SK-N-MC (cell line): ENCODE measurements around the gene ATP6AP1.
"Not testable (repeated sequence)": the region's sequence is repeated elsewhere in the genome, so short reads cannot be mapped to it uniquely, and the experiment has no call there.

Source experiments
- DNase-seq: peaks from one replicate; pipeline ENCODE4 v3.0.0-alpha.2; 2011; ENCODE audit warnings: low read depth, low spot score
- H3K27ac ChIP-seq: fragments of 200-600 bp; sonication (generic); 2 replicates; pipeline ENCODE4 v1.5.1; 2016; ENCODE audit warnings: mixed run types
- H3K36me3 ChIP-seq: fragments of 200-600 bp; sonication (generic); 2 replicates; pipeline ENCODE4 v1.6.1; 2017; ENCODE audit warnings: antibody characterized with exemption, low read length, mixed read lengths; ENCODE audit not compliant: insufficient read depth
- H3K4me3 ChIP-seq: fragments of 200-600 bp; sonication (generic); 2 replicates; pipeline ENCODE4 v1.5.1; 2016
- H3K9ac ChIP-seq: fragments of 200-600 bp; sonication (generic); 2 replicates; pipeline ENCODE4 v1.8.0; 2017; ENCODE audit warnings: mixed run types, mixed read lengths; ENCODE audit not compliant: insufficient read length
- H3K9me3 ChIP-seq: fragments of 200-600 bp; sonication (generic); 2 replicates; pipeline ENCODE4 v1.6.1; 2017; ENCODE audit warnings: low read depth, mild to moderate bottlenecking, antibody characterized with exemption, low read length, moderate library complexity, mixed read lengths
- EZH2 ChIP-seq: fragments of 200-600 bp; sonication (generic); IDR thresholded peaks from one replicate; pipeline ENCODE4 v1.6.1; 2017; ENCODE audit warnings: antibody characterized with exemption
- FOXP2 ChIP-seq: optimal IDR thresholded peaks from 2 replicates; pipeline ENCODE3; 2011; ENCODE audit warnings: mild to moderate bottlenecking, moderate library complexity; ENCODE audit not compliant: insufficient read depth; ENCODE audit errors: extremely low read length, control extremely low read depth
- POLR2AphosphoS5 ChIP-seq: IDR thresholded peaks from 2 replicates; pipeline ENCODE4 v1.6.1; 2012; ENCODE audit warnings: mild to moderate bottlenecking, low read depth, low read length, borderline replicate concordance

The ATP6AP1 gene

GRCh38 chrX:154383359-154384283, 44.9 kb upstream of the ATP6AP1 start:
- TF ChIP-seq POLR2AphosphoS5 (no peak), EZH2 (no peak), FOXP2 (no peak)
- no peak overlapping the region for H3K27ac ChIP-seq
- H3K4me3 ChIP-seq = no peak overlapping the region
- no peak overlapping the region for H3K9ac ChIP-seq
- DNase-seq = no peak
- H3K9me3 ChIP-seq = no peaks in the 10 kb centered on the region
- no peaks in the 10 kb centered on the region; the same call in 1 of the 2 replicates for H3K36me3 ChIP-seq

DNA sequence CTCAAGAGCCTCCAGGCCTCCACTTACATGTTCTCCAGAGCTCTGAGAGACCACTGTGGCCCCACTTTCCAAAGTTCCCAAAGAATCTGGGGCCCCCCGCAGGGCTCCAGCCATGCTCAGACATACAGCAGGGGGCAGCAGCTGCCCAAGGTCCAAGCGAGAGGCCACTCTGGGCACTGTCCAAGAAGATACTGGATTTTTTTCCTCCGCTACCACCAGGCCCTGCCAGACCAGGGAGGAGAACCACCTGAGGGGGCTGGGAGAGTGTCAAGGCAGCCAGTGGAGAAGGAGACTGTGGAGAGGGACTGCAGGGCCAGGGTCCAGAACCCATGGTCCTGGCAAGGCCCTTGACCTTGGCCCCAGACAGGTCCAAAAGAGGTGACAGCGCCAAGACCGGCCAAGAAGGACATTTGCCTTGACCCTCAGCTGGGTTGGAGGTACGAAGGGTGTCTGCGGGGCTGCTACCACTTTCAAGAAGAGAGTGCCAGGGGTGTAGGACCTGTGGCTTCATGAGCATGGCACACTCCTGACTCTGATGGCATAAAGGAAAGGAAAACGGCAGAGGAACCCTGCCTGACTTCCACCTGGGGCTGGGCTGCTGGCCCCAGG, 44.1 kb upstream of the ATP6AP1 start:
- no peak for TF ChIP-seq POLR2AphosphoS5
- TF ChIP-seq FOXP2 = no peak
- no peak for TF ChIP-seq EZH2
- Histone ChIP-seq H3K36me3 (no peaks in the 10 kb centered on the region; the same call in 1 of the 2 replicates), H3K9me3 (no peaks in the 10 kb centered on the region), H3K9ac (no peak overlapping the region), H3K4me3 (no peak overlapping the region), H3K27ac (no peak overlapping the region)
- no peak for DNase-seq

DNA sequence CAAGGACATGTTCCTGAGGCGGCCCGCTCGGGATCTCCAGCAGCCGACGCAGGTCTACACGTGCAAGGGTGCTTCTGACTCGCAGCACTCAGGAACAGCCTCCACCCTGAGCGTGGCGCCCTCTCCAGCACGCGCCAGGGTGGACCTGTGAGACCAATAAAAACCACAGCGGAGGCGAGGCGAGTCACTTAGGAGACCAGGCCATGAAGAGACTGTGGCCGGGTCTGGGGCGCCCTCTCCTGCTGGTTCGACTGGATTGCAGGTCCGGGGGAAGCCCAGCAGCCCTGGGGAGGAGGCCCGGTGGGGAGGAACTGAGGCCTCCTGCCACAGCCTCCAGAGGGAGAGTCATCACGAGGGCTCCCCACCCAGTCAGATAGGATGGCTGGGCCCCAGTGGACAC, 40.4 kb upstream of the ATP6AP1 start:
- H3K9me3 ChIP-seq, H3K4me3 ChIP-seq, H3K36me3 ChIP-seq, H3K27ac ChIP-seq, DNase-seq, H3K9ac ChIP-seq: not testable (repeated sequence)

DNA sequence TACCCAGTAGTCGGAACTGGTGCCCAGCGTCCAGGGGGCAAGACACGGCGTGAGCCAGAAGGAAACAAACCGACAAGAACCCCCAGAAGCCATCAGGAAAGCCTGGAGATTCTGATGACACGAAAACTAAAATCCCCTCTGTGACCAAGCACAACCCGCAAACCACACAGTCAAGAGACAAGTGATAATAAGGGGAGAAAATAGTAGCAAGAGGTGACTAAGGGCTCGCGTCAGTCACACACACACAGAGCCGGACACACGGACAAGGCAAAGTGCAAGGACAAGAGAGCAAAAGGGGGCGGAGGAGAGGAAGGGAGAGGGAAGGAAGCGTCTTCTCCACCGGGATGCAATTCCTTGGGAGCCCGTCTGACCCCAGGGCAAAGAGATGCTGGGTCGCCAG, 39.8 kb upstream of the ATP6AP1 start:
- not testable (repeated sequence) for H3K27ac ChIP-seq, H3K9ac ChIP-seq, H3K9me3 ChIP-seq, H3K4me3 ChIP-seq, DNase-seq, H3K36me3 ChIP-seq

DNA sequence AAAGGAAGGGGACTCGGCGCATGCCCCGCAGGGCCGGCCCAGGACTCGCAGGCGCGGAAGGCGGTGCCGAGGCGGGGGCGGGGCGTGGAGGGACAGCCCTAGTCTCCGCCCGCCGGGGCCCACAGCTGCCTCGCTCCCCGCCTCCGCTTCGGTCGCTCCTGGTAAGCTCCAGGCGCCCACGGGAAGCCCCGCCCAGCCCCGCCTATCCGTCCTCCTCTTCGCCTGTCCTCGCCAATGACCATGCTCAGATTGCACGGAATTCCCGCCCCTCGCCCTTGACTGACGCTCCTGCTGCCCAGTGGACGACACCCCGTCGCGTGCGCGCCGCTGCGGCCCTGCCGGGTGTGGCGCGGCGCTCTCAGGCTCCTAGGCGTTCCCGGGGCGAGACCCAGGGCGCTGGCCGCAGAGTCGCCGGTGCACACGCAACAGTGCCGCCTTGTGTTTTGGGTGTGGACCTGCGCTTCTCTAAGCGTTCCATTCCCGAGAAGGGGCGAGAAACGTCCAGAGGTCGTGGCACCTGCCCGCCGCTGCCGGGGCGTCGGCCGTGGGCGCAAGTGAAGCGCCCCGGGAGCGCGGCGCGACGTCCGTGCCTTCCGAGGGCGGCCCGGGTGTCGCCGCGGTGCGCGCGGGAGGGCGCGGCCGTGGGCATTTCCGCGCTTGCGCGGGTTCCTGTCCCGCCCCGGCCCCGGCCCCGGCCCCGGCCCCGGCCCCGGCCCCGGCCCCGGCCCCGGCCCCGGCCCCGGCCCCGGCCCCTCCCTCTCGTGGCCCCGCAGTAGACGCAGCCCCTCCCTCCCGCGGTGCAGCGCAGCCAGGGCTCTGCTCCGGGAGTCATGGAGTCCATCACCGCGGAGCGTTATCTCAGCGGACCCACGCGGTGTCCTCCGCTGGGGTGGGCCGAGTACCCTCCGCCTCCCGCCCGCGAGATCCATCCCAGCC, 38.4 kb upstream of the ATP6AP1 start:
- not testable (repeated sequence) for H3K36me3 ChIP-seq, H3K4me3 ChIP-seq, H3K9ac ChIP-seq, H3K9me3 ChIP-seq, DNase-seq, H3K27ac ChIP-seq

GRCh38 chrX:154396363-154396762, 32.1 kb upstream of the ATP6AP1 start:
- H3K27ac ChIP-seq, H3K9ac ChIP-seq, H3K9me3 ChIP-seq, DNase-seq, H3K4me3 ChIP-seq: not testable (repeated sequence)
- H3K36me3 ChIP-seq = peaks cover 26% of the 10 kb centered on the region

DNA sequence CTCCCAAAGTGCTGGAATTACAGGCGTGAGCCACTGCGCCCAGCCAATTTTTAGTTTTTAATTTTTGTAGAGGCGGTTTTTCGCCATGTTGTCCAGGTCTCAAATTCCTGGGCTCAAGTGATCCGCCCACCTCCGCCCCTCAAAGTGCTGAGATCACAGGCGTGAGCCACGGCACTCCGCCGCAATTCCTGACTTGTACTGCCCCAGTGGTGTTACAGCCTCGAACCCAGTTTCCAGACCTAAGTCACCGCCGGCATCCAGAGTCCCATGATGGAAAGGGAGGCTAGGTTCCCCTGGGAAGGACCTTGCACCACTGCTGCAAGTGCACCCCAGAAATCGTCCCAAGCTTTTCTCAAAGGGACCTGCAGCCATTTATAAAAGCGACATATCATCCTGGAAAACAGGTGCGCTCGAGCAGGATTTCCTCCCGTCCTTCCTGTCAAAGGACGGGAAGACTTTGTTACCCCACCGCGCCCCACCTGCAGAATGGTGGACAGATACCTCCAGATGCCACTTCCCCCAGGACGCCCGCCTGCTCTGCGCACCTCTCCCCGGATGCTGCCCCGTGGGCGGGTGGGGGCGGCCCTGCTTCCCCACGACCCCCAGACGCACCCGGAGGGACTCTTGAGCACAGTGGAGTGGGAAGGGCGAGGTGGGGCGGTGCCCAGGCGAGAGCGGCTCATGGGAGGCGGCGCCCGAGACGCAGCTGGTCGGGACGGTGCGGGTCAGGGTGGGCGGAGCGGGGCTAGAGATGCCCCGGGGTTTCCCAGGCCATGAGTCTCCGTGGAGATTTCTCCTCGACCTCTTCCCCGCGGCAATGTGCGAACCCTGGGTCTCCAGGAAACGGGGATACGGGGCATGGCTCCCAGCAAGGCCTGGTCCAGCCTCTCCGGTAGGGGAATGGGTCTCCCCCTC, 31.2 kb upstream of the ATP6AP1 start:
- TF ChIP-seq FOXP2 = no peak
- no peak for TF ChIP-seq EZH2
- no peak for TF ChIP-seq POLR2AphosphoS5
- Histone ChIP-seq H3K9ac (peak overlapping the region; percentile 93), H3K36me3 (peaks cover 26% of the 10 kb centered on the region), H3K27ac (peak overlapping the region; percentile 86), H3K9me3 (no peaks in the 10 kb centered on the region), H3K4me3 (peak overlapping the region; percentile 94)
- DNase-seq = no peak

GRCh38 chrX:154397888-154398667, 30.4 kb upstream of the ATP6AP1 start, which contains the start of gene RPL10:
Gene RPL10, plus strand, starts transcription at chrX:154398377. Its CDS starts 143 bp downstream, at chrX:154398520.
- Histone ChIP-seq H3K9me3 (no peaks in the 10 kb centered on the region), H3K36me3 (peaks cover 26% of the 10 kb centered on the region), H3K9ac (peak within 1 kb of the TSS; percentile 100), H3K27ac (peak within 1 kb of the TSS; percentile 98), H3K4me3 (peak within 1 kb of the TSS; percentile 94)
- TF ChIP-seq POLR2AphosphoS5 = peak; percentile 99
- TF ChIP-seq EZH2 = no peak
- DNase-seq = peak; percentile 72
